GM18868 (cell line): Measurements from ENCODE around the gene ARHGAP9.
"Not testable (repeated sequence)": the region's sequence is repeated elsewhere in the genome, so short reads cannot be mapped to it uniquely, and the experiment has no call there.

Source experiments
- ATAC-seq: cut with Tn5 transposase; IDR thresholded peaks from one replicate; pipeline ENCODE4 v1.9.1; 2021; ENCODE audit warnings: mild to moderate bottlenecking, moderate library complexity; ENCODE audit not compliant: unreplicated experiment

The ARHGAP9 gene

GRCh38 chr12:57517718-57518117 is 38.1 kb upstream of the ARHGAP9 start:
- not testable (repeated sequence) for ATAC-seq

DNA sequence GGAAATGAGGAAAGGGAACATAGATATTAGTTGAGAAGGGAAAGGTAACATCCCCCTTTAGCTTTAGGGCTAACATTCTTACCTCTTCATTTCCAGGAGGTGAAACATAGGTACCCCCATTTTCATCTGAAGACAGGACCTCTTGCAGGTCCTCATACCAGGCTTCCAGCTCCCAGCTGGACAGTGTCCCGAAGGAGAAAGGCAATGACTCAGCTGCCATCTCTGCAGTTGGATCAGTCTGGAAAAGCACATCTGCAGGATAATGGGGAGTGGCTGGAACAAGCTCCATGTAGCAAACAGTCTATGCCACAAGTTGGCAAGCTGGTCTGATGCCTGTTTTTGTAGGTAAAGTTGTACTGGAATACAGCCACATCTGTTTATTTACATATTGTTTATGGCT is 37.5 kb upstream of the ARHGAP9 start:
- no peak for ATAC-seq

GRCh38 chr12:57516617-57517153 is 37.0 kb upstream of the ARHGAP9 start:
- no peak for ATAC-seq

DNA sequence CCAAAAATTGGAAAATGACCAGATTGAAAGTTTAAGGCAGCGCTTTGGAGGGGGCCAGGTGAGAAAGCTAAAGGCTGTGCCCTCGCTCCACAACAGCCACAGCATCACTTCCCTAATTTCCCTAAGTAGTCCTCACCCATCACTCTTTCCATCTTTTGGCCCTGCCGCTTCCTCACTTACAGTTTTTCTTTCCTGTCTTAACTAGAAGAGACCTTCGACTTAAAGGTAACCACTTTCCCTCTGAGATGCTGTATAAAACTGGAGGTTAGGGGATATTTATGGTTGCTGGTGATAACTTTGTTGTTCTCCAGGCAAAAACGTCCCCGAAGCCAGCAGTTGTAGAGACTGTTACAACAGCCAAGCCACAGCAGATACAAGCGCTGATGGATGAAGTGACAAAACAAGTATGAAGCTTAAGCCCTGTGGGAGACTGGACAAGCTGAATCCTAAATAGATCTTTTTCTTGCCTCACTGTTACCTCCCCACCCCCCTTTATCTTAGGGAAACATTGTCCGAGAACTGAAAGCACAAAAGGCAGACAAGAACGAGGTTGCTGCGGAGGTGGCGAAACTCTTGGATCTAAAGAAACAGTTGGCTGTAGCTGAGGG is 36.4 kb upstream of the ARHGAP9 start:
- ATAC-seq, result no peak

- ATAC-seq, result no peak
Measured at GRCh38 chr12:57515408-57515933, 35.8 kb upstream of the ARHGAP9 start.

- no peak for ATAC-seq
Measured at GRCh38 chr12:57514720-57515407, 35.2 kb upstream of the ARHGAP9 start.

DNA sequence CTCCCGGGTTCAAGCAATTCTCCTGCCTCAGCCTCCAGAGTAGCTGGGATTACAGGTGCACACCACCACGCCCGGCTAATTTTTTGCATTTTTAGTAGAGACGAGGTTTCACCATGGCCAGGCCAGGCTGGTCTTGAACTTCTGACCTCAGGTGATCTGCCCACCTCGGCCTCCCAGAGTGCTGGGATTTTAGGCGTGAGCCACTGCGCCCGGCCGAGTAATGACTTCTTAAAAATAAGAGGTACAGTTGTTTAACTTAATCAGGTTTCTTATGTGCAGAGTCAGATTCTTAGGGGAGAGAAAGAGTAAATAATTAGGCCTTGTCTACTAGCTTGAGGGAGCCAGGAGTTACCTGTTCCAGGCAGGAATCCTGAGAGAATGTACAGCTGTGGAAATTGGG is 34.6 kb upstream of the ARHGAP9 start:
- not testable (repeated sequence) for ATAC-seq

DNA sequence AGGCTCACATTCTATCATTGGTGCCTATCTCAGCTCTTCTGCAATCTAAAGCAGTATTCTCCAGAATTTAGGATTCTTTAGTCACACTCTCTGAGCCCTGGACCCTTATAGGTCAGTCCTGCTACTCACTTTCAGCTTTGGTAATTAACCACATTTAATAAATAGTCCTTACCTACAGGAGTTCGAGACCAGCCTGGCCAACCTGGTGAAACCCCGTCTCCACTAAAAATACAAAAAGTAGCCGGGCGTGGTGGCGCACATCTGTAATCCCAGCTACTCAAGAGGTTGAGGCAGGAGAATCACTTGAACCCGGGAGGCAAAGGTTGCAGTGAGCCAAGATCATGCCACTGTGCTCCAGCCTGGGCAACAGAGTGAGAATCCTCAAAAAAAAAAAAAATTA is 34.0 kb upstream of the ARHGAP9 start:
- ATAC-seq, result not testable (repeated sequence)

GRCh38 chr12:57513266-57513665 is 33.6 kb upstream of the ARHGAP9 start:
- ATAC-seq, result no peak

DNA sequence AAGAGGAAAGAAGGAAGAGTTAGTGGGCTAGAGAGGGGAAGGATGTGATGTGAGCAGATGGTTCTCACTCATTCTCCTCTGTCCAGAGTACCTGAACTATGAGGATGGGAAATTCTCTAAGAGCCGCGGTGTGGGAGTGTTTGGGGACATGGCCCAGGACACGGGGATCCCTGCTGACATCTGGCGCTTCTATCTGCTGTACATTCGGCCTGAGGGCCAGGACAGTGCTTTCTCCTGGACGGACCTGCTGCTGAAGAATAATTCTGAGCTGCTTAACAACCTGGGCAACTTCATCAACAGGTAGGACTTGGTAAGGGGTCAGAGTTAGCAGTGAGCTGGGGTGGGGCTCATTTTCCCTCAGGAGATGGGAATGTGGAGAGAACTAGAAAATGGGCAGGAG is 33.0 kb upstream of the ARHGAP9 start:
- ATAC-seq, result no peak

DNA sequence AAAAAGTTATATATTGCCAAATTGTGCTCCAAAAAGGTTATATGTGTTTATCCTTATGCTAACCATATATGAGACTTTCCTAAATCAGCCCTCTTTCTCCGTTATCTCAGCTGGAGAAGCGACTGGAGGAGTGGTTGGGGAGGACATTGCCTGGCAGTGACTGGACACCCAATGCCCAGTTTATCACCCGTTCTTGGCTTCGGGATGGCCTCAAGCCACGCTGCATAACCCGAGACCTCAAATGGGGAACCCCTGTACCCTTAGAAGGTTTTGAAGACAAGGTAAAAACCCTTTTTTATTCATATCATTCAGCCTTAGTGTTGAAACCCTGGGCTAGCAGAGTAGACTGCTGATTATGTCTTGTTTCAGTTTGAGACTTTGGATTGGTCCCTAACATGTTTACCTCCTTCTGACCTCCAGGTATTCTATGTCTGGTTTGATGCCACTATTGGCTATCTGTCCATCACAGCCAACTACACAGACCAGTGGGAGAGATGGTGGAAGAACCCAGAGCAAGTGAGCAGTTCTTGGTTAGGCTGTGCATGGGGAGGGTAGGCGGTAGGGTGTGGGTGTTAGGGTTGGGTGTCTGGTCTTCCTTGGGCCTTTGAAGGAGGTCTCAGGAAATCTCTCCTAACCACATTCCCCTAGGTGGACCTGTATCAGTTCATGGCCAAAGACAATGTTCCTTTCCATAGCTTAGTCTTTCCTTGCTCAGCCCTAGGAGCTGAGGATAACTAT is 32.1 kb upstream of the ARHGAP9 start:
- no peak for ATAC-seq

DNA sequence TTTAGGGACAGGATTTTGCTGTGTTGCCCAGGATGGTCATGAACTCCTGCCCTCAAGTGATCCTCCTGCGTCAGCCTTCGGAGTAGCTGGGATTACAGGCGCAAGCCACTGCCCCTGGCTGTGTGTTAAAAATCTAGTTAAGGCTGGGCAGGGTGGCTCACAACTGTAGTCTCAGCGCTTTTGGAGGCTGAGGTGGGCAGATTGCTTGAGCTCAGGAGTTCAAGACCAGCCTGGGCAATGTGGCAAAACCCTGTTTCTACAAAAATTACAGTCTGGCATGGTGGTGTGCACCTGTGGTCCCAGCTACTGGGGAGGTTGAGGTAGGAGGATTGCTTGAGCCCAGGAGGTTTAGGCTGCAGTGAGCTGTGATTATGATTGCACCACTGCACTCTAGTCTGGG is 31.5 kb upstream of the ARHGAP9 start:
- no peak for ATAC-seq

DNA sequence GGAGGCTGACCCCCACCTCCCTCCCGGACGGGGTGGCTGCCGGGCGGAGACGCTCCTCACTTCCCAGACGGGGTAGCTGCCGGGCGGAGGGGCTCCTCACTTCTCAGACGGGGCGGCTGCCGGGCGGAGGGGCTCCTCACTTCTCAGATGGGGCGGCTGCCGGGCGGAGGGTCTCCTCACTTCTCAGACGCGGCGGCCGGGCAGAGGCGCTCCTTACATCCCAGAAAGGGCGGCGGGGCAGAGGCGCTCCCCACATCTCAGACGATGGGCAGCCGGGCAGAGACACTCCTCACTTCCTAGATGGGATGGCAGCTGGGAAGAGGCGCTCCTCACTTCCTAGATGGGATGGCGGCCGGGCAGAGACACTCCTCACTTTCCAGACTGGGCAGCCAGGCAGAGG is 28.1 kb upstream of the ARHGAP9 start:
- ATAC-seq, result not testable (repeated sequence)

DNA sequence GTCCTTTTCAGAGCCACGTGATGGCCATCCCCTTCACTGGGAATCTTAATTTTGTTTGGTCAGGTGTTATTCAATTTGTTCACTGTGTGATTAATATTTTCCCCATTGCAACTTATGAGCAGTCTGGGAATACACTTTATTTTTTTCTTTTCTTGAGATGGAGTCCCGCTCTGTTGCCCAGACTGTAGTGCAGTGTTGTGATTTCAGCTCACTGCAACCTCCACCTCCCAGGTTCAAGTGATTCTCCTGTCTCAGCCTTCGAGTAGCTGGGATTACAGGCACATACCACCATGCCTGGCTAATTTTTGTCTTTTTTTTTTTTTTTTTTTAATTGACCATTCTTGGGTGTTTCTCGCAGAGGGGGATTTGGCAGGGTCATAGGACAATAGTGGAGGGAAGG is 26.9 kb upstream of the ARHGAP9 start:
- ATAC-seq, result not testable (repeated sequence)

- not testable (repeated sequence) for ATAC-seq
Measured at GRCh38 chr12:57502311-57502969, 22.8 kb upstream of the ARHGAP9 start.

- no peak for ATAC-seq
Measured at GRCh38 chr12:57500213-57500612, 20.5 kb upstream of the ARHGAP9 start.

DNA sequence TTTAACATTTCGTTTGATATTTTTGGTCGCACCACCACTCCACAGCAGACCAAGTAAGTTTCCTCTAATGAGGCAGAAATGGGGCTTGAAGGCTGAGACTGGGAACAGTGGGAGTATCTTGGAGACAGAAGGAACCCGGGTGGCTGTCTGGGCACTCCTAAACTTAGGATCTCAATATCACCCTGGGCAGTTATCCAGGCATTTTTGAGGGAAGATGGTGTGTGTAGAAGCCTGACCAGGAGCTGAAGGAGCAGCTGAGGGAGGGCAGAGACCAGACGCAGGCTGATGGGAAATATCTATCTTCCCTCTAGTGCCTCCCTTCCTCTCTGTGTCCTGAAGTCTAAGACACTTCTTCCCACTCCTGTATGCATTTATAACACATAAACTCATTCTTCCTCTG is 18.9 kb upstream of the ARHGAP9 start:
- ATAC-seq, result no peak

DNA sequence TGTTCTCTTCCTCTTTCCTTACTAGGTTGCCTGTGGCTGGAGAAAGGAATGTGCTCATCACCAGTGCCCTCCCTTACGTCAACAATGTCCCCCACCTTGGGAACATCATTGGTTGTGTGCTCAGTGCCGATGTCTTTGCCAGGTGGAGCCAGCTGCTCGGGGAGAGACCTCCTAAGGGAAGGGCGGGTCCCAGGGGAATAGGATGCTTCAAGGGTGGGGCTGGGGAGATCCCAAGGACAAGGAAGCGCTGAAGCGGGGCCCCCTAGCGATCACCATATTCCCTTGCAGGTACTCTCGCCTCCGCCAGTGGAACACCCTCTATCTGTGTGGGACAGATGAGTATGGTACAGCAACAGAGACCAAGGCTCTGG is 18.5 kb upstream of the ARHGAP9 start:
- ATAC-seq, result no peak

- no peak for ATAC-seq
Measured at GRCh38 chr12:57497223-57498131, 17.8 kb upstream of the ARHGAP9 start.

DNA sequence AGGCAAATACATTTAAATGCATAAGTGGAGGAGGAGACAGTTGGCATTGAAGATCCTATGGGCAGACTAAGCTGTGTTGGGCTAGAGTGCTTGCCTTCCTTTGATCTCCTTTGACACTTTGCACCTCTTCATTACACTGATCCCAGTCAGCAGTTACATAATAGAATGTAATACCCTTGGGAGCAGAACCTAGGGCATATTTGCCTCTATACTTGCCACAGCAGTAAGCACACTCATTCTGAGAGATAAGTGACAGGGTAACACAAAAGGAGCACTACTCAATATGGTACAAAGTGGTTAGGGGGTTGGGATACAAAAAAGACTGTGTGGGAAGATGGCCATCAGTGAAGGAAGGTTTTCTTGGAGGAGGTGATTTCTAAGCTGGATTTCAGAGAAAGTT is 17.2 kb upstream of the ARHGAP9 start:
- ATAC-seq, result no peak
